GM12878 (cell line): ENCODE measurements around the gene DNMT3L. TPM values are rescaled to one million over a fixed set of nuclear protein-coding genes. Genes with fewer than 3 reads are reported as not detected.

Source experiments
- ATAC-seq: fragments of 200-7000 bp; cut with Tn5 transposase; 3 replicates; pipeline ENCODE4 v1.9.1; 2020; ENCODE audit warnings: mild to moderate bottlenecking, moderate library complexity
- BruUV-seq: library from RNA; stranded (reverse); fragments of 400-500 nt; replicated peaks from 2 replicates; lab custom pipeline; 2021; lab: Mats Ljungman, UMichigan
- CTCF ChIA-PET: fragments of 300-600 bp; sonication (Branson Sonifier 250); formaldehyde crosslinking; extraction: SDS; loops from one replicate; lab custom pipeline; 2021; ENCODE audit warnings: inconsistent platforms; lab: Yijun Ruan, JAX
- POLR2A ChIA-PET: fragments of 350-600 bp; formaldehyde crosslinking; extraction: SDS; loops from one replicate; lab custom pipeline; 2021; ENCODE audit warnings: inconsistent platforms; lab: Charles Lee
- RAD21 ChIA-PET: fragments of 300-600 bp; sonication (Branson Sonifier 250); formaldehyde crosslinking; loops from one replicate; lab custom pipeline; 2023; ENCODE audit warnings: antibody characterized with exemption; ENCODE audit not compliant: unreplicated experiment; lab: Charles Lee
- SMC1A ChIA-PET: fragments of 300-600 bp; sonication (Branson Sonifier 250); formaldehyde crosslinking; loops from one replicate; lab custom pipeline; 2023; ENCODE audit not compliant: unreplicated experiment, uncharacterized antibody; lab: Charles Lee
- DNase-seq: peaks from one replicate; pipeline ENCODE4 v3.0.0-alpha.2; 2011; ENCODE audit warnings: low read depth, low spot score
- FAIRE-seq: peaks from 3 replicates; lab custom pipeline; 2011; peaks lifted over from hg19 to GRCh38; lab: Jason Lieb, UNC
- H2AFZ ChIP-seq: 2 replicates; pipeline ENCODE4 v1.6.0; 2011; ENCODE audit warnings: low read depth, low read length, control low read depth; ENCODE audit not compliant: control insufficient read depth
- H3K27ac ChIP-seq: 2 replicates; pipeline ENCODE4 v1.5.1; 2011; ENCODE audit warnings: control low read depth; ENCODE audit not compliant: control insufficient read depth, insufficient read depth
- H3K27me3 ChIP-seq, 2 experiments: replicated peaks in 1 of 2; 2 replicates each; pipeline versions ENCODE4 v1.6.0 to v1.6.1; 2011; ENCODE audit warnings: low read length in 1 of 2; ENCODE audit not compliant: control insufficient read depth in 2 of 2, insufficient read depth in 2 of 2
- H3K36me3 ChIP-seq, 2 experiments: 2 replicates each; pipeline ENCODE4 v1.5.1; 2011; ENCODE audit warnings: low read length in 1 of 2; ENCODE audit not compliant: control insufficient read depth in 2 of 2, insufficient read depth in 2 of 2
- H3K4me1 ChIP-seq: 2 replicates; pipeline ENCODE4 v1.6.1; 2011; ENCODE audit warnings: mild to moderate bottlenecking, low read length, moderate library complexity, mixed read lengths; ENCODE audit not compliant: control insufficient read depth, insufficient read depth
- H3K4me2 ChIP-seq: 2 replicates; pipeline ENCODE4 v1.6.0; 2011; ENCODE audit warnings: control low read depth; ENCODE audit not compliant: control insufficient read depth, insufficient read depth
- H3K4me3 ChIP-seq: fragments of 200-600 bp; sonication (generic); 2 replicates; pipeline ENCODE4 v1.5.1; 2016
- H3K79me2 ChIP-seq: 2 replicates; pipeline ENCODE4 v1.6.0; 2011; ENCODE audit warnings: low read length; ENCODE audit not compliant: control insufficient read depth, insufficient read depth
- H3K9ac ChIP-seq: 2 replicates; pipeline ENCODE4 v1.8.0; 2011; ENCODE audit warnings: low read length, control low read depth, mixed read lengths; ENCODE audit not compliant: control insufficient read depth, insufficient read depth
- H3K9me3 ChIP-seq: replicated peaks from 3 replicates; pipeline ENCODE4 v1.5.1; 2011; ENCODE audit warnings: mild to moderate bottlenecking, low read length; ENCODE audit not compliant: control insufficient read depth, insufficient read depth
- H4K20me1 ChIP-seq: 2 replicates; pipeline ENCODE4 v1.6.0; 2011; ENCODE audit not compliant: control insufficient read depth, insufficient read depth
- ATF7 ChIP-seq: fragments of 450-650 bp; IDR thresholded peaks from 2 replicates; pipeline ENCODE4 v1.6.1; 2016; ENCODE audit warnings: low read depth, mild to moderate bottlenecking
- BHLHE40 ChIP-seq, 2 experiments: fragments of 450-650 bp in 1 of 2; IDR thresholded peaks; 2 replicates each; pipeline ENCODE4 v1.6.1; 2011 to 2017; ENCODE audit warnings: low read depth in 2 of 2, borderline replicate concordance in 1 of 2, improper control_type of control experiment in 1 of 2, low read length in 1 of 2, mild to moderate bottlenecking in 1 of 2
- BRCA1 ChIP-seq: IDR thresholded peaks from 2 replicates; pipeline ENCODE4 v1.6.1; 2011; ENCODE audit warnings: low read depth, low read length, improper control_type of control experiment
- KLF5 ChIP-seq: fragments of 450-650 bp; IDR thresholded peaks from 2 replicates; pipeline ENCODE4 v1.6.1; 2014; ENCODE audit warnings: mild to moderate bottlenecking; ENCODE audit not compliant: partially characterized antibody
- MTA2 ChIP-seq: fragments of 450-650 bp; IDR thresholded peaks from 2 replicates; pipeline ENCODE4 v1.6.1; 2016; ENCODE audit warnings: low read depth, mild to moderate bottlenecking, moderate library complexity
- RAD51 ChIP-seq: fragments of 450-650 bp; IDR thresholded peaks from 2 replicates; pipeline ENCODE4 v1.6.1; 2016; ENCODE audit warnings: moderate library complexity, mild to moderate bottlenecking, inconsistent platforms
- TCF3 ChIP-seq: IDR thresholded peaks from 2 replicates; pipeline ENCODE4 v1.6.1; 2012; ENCODE audit warnings: low read depth, mild to moderate bottlenecking, low read length, borderline replicate concordance; ENCODE audit not compliant: insufficient read depth
- WGBS: methylation state at CpG from one replicate; pipeline ENCODE4 v1.1.6; 2016; ENCODE audit warnings: low lambda C conversion rate; ENCODE audit not compliant: insufficient replicate concordance, insufficient coverage; ENCODE audit errors: missing lambda C conversion rate; 5-methylcytosine and 5-hydroxymethylcytosine counted together
- in situ Hi-C: fragments of 300-500 bp; cut with MboI; formaldehyde crosslinking; loops from 9 replicates; pipeline ENCODE4 v1.14.3; 2018; ENCODE audit warnings: mixed read lengths
- intact Hi-C: fragments of 100-400 bp; cut with micrococcal nuclease; formaldehyde crosslinking; loops from one replicate; pipeline ENCODE4 v1.14.2; 2022; ENCODE audit not compliant: unreplicated experiment
- polyA plus RNA-seq, 11 experiments: library from polyadenylated mRNA; depleted of rRNA in 4 of 11; unstranded in 6 of 11; stranded (reverse) in 5 of 11; fragments of >200 nt; fragmentation: Nextera tagmentation in 4 of 11; fragmentation: Illumina TruSeq in 1 of 11; extraction: Ambion mirVana in 4 of 11; extraction: Trizol in 1 of 11; gene quantifications; 1 replicate in 1 of 11; 2 replicates in 10 of 11; pipeline versions ENCODE4 v1.2.1 to v1.2.3, GENCODE V29; 2011 to 2016; ENCODE audit warnings: inconsistent platforms in 2 of 11, missing spikeins in 2 of 11, low read depth in 1 of 11
- total RNA-seq, 4 experiments: library from RNA; depleted of rRNA in 3 of 4; stranded (reverse); fragments of >200 nt in 3 of 4; fragmentation: Illumina TruSeq in 1 of 4; extraction: Trizol in 1 of 4; gene quantifications; 2 replicates each; pipeline versions ENCODE4 v1.2.1 to v1.2.3, GENCODE V29; 2013 to 2021
- TF ChIP-seq, protein P1 (sequence below): fragments of 450-650 bp; IDR thresholded peaks from 2 replicates; pipeline ENCODE4 v1.6.1; 2017; ENCODE audit warnings: mild to moderate bottlenecking, moderate library complexity
- TF ChIP-seq, protein P2 (sequence below): fragments of 450-650 bp; IDR thresholded peaks from 2 replicates; pipeline ENCODE4 v1.6.1; 2016; ENCODE audit warnings: mild to moderate bottlenecking

DNMT3L gene
- total and polyA plus RNA-seq, 10 of the 15 experiments (the other 5 are each of a cell fraction or from before 2014, with no cell fraction given), result not detected

DNA sequence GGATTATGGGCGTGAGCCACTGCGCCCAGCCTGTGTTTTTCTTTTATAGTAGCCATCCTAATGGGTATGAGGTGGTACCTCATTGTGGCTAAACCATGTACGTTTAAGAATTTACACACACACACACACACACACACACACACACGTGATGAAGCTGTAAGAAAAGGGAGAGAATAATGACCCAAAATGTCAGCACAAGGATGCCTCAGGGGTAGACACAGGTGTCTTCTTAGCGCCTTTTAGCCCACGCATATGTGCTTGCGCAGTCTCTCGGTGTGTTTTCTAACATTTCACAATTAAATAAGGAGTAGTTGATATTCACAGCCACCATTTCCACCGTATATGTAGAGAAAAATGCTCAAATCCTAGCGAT lies 37.4 kb upstream of the DNMT3L start:
- peak overlapping the region; percentile 99 for H3K4me2 ChIP-seq
- DNase-seq (no peak), ATAC-seq (peak; percentile 1), FAIRE-seq (peak; percentile 87)
- TF ChIP-seq BRCA1 (no peak), BHLHE40 (IDR thresholded peaks at IDR 0.05; ENCODE audit: borderline replicate concordance in 1 of 2, low read depth in 2 of 2, low read length in 1 of 2) (peak in 1 of 2 experiments; percentile 72; a peak in 2 of 4 replicates), KLF5 (peak; percentile 11), ATF7 (0 out of 2 replicates have a peak, but pooled peaks have one; percentile 26), TCF3 (0 out of 2 replicates have a peak, but pooled peaks have one; percentile 10), MTA2 (peak; percentile 53; the same call in 1 of the 2 replicates), RAD51 (peak; percentile 66)
- TF ChIP-seq, protein P1, sequence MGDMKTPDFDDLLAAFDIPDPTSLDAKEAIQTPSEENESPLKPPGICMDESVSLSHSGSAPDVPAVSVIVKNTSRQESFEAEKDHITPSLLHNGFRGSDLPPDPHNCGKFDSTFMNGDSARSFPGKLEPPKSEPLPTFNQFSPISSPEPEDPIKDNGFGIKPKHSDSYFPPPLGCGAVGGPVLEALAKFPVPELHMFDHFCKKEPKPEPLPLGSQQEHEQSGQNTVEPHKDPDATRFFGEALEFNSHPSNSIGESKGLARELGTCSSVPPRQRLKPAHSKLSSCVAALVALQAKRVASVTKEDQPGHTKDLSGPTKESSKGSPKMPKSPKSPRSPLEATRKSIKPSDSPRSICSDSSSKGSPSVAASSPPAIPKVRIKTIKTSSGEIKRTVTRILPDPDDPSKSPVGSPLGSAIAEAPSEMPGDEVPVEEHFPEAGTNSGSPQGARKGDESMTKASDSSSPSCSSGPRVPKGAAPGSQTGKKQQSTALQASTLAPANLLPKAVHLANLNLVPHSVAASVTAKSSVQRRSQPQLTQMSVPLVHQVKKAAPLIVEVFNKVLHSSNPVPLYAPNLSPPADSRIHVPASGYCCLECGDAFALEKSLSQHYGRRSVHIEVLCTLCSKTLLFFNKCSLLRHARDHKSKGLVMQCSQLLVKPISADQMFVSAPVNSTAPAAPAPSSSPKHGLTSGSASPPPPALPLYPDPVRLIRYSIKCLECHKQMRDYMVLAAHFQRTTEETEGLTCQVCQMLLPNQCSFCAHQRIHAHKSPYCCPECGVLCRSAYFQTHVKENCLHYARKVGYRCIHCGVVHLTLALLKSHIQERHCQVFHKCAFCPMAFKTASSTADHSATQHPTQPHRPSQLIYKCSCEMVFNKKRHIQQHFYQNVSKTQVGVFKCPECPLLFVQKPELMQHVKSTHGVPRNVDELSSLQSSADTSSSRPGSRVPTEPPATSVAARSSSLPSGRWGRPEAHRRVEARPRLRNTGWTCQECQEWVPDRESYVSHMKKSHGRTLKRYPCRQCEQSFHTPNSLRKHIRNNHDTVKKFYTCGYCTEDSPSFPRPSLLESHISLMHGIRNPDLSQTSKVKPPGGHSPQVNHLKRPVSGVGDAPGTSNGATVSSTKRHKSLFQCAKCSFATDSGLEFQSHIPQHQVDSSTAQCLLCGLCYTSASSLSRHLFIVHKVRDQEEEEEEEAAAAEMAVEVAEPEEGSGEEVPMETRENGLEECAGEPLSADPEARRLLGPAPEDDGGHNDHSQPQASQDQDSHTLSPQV, result no peak
- TF ChIP-seq, protein P2, sequence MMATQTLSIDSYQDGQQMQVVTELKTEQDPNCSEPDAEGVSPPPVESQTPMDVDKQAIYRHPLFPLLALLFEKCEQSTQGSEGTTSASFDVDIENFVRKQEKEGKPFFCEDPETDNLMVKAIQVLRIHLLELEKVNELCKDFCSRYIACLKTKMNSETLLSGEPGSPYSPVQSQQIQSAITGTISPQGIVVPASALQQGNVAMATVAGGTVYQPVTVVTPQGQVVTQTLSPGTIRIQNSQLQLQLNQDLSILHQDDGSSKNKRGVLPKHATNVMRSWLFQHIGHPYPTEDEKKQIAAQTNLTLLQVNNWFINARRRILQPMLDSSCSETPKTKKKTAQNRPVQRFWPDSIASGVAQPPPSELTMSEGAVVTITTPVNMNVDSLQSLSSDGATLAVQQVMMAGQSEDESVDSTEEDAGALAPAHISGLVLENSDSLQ, result no peak; the same call in 1 of the 2 replicates
- H2AFZ ChIP-seq, result peak overlapping the region; percentile 62
- ChIA-PET RAD21 (interaction anchor here (0.6 to 1.9 kb wide), 2 partner anchors 285 to 433 kb away, joined by 3 to 7 read pairs; no protein-coding TSS in a partner anchor), CTCF (interaction anchor here (1.0 to 2.0 kb wide), 4 partner anchors 8 to 181 kb away, joined by 3 to 15 read pairs (median 4); no protein-coding TSS in a partner anchor), SMC1A (no interaction called here), POLR2A (interaction anchor here (2.1 kb wide), 1 partner anchor 284 kb away, joined by 6 read pairs; no protein-coding TSS in a partner anchor)
- intact Hi-C loops (no loop called here), in situ Hi-C loops (no loop called here)
- peak overlapping the region; percentile 95 for H3K27ac ChIP-seq
- H3K4me3 ChIP-seq, result peak overlapping the region; percentile 67
- no peaks in the 10 kb centered on the region for H3K27me3 ChIP-seq
- TSS peak; percentile 95 for BruUV-seq
- H3K36me3 ChIP-seq, result no peaks in the 10 kb centered on the region
- H3K9me3 ChIP-seq, result no peaks in the 10 kb centered on the region
- WGBS, result 2% methylated on average over 8 of the region's 10 CpGs
- peaks cover 47% of the 10 kb centered on the region for H3K4me1 ChIP-seq
- no peaks in the 10 kb centered on the region for H4K20me1 ChIP-seq
- peaks cover 45% of the 10 kb centered on the region for H3K79me2 ChIP-seq
- H3K9ac ChIP-seq, result peak overlapping the region; percentile 87
